WTC11 (cell line): ENCODE measurements around the gene NR1D1. TPM values are rescaled to one million over a fixed set of nuclear protein-coding genes. Genes with fewer than 3 reads are reported as not detected.

ENCODE experiments used
- ATAC-seq: fragments of 200-7000 bp; cut with Tn5 transposase; 2 replicates; pipeline ENCODE4 v1.10.0; 2021; ENCODE audit warnings: mild to moderate bottlenecking, moderate library complexity
- CTCF ChIA-PET: fragments of 300-600 bp; sonication (Branson Sonifier 250); formaldehyde crosslinking; loops from one replicate; lab custom pipeline; 2021; ENCODE audit warnings: antibody characterized with exemption; lab: Charles Lee
- POLR2A ChIA-PET: fragments of 350-600 bp; sonication (Branson Sonifier 250); formaldehyde crosslinking; loops from one replicate; lab custom pipeline; 2021; ENCODE audit warnings: antibody characterized with exemption; lab: Charles Lee
- DNase-seq: peaks from one replicate; pipeline ENCODE4 v3.0.0; 2021; ENCODE audit warnings: low spot score
- H3K27ac Mint-ChIP-seq: 2 replicates; pipeline ENCODE4 v1.8.0; 2021; ENCODE audit warnings: mixed read lengths
- H3K27me3 Mint-ChIP-seq: 2 replicates; pipeline ENCODE4 v1.8.0; 2021; ENCODE audit warnings: low read depth, mild to moderate bottlenecking, moderate library complexity, mixed read lengths
- H3K36me3 Mint-ChIP-seq: 2 replicates; pipeline ENCODE4 v1.8.0; 2021; ENCODE audit warnings: mixed read lengths
- H3K4me1 Mint-ChIP-seq: 2 replicates; pipeline ENCODE4 v1.8.0; 2022; ENCODE audit warnings: mixed read lengths
- H3K4me3 Mint-ChIP-seq: 2 replicates; pipeline ENCODE4 v1.8.0; 2021; ENCODE audit warnings: mild to moderate bottlenecking, moderate library complexity, mixed read lengths
- H3K9me3 Mint-ChIP-seq: 2 replicates; pipeline ENCODE4 v1.8.0; 2021; ENCODE audit warnings: mixed read lengths
- EMX1 ChIP-seq: fragments of 250-450 bp; sonication (Bioruptor Pico); IDR thresholded peaks from 2 replicates; pipeline ENCODE4 v1.8.0; 2021; ENCODE audit warnings: mild to moderate bottlenecking
- ESRRA ChIP-seq: sonication (generic); formaldehyde crosslinking; IDR thresholded peaks from 2 replicates; pipeline ENCODE4 v1.8.1; 2022; ENCODE audit warnings: mild to moderate bottlenecking, missing genetic modification reagents, borderline replicate concordance
- IRF2 ChIP-seq: sonication (generic); formaldehyde crosslinking; IDR thresholded peaks from 2 replicates; pipeline ENCODE4 v1.8.0; 2022; ENCODE audit warnings: low read depth, missing genetic modification reagents, borderline replicate concordance
- JAZF1 ChIP-seq: fragments of 250-450 bp; sonication (Bioruptor Pico); IDR thresholded peaks from 2 replicates; pipeline ENCODE4 v1.9.0; 2021; ENCODE audit warnings: moderate library complexity, mild to moderate bottlenecking, inconsistent platforms
- NR3C1 ChIP-seq: sonication (generic); formaldehyde crosslinking; conservative IDR thresholded peaks from 2 replicates; pipeline ENCODE4 v1.8.1; 2023; ENCODE audit warnings: low read depth, mild to moderate bottlenecking, missing genetic modification reagents
- OVOL2 ChIP-seq: fragments of 250-450 bp; sonication (Bioruptor Pico); IDR thresholded peaks from 2 replicates; pipeline ENCODE4 v1.9.0; 2021; ENCODE audit warnings: mild to moderate bottlenecking, borderline replicate concordance
- RELA ChIP-seq: sonication (generic); formaldehyde crosslinking; IDR thresholded peaks from 2 replicates; pipeline ENCODE4 v1.8.1; 2022; ENCODE audit warnings: missing genetic modification reagents, mild to moderate bottlenecking, borderline replicate concordance
- TP53 ChIP-seq: sonication (generic); formaldehyde crosslinking; IDR thresholded peaks from 2 replicates; pipeline ENCODE4 v1.8.1; 2023; ENCODE audit warnings: mild to moderate bottlenecking, missing genetic modification reagents
- total RNA-seq: library from RNA; stranded (reverse); gene quantifications from 3 replicates; pipeline ENCODE4 v1.2.3, GENCODE V29; 2021
- TF ChIP-seq, protein P1 (sequence below): sonication (generic); formaldehyde crosslinking; IDR thresholded peaks from 2 replicates; pipeline ENCODE4 v1.8.0; 2022; ENCODE audit warnings: mild to moderate bottlenecking, missing genetic modification reagents
- TF ChIP-seq, protein P2 (sequence below): fragments of 200-600 bp; IDR thresholded peaks from 2 replicates; pipeline ENCODE4 v1.8.0; 2022; ENCODE audit warnings: antibody characterized with exemption
- TF ChIP-seq, protein P3 (sequence below): sonication (generic); formaldehyde crosslinking; IDR thresholded peaks from 2 replicates; pipeline ENCODE4 v1.8.1; 2023; ENCODE audit warnings: mild to moderate bottlenecking, missing genetic modification reagents
- TF ChIP-seq, protein P4 (sequence below): sonication (generic); formaldehyde crosslinking; IDR thresholded peaks from 2 replicates; pipeline ENCODE4 v1.8.0; 2023; ENCODE audit warnings: missing genetic modification reagents, mild to moderate bottlenecking, borderline replicate concordance

Gene NR1D1
- total RNA-seq, 1 experiment from 2014 or later: 5.6 TPM

DNA sequence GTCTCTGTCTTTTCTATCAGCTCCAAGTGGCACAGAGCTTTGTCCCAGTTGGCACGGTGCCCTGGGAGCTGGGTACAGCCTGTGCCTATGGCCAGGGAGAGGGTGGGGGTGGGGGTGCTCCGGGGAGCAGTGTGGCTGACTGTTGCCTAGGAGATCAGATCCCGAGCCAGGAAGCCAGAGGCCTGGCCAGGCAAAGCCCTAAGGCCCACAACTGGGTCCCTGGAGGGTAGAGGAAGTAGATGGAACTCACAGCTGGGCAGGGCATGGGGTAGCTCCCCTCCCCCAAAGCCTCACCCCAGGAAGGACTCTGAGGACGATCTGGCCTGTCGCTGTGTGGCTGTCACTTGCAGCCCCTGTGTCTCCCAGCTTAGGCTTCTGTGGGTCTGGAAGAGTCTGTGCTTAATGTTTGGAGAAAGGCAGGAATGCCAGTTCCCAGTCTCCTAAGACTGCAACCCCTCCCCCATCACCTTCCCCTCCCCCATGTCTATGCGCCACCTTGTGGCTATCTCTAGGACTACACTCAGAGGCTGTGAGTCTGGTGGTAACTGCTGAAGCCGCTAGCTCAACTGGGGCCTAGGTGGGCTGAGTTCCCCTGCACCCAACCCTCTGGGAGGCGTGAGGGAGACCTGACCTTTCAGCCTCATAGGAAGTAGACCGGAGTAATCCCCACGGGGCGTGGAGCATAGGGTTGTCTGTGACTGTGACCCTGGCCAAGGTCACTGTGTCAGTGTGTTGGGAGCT, 25.0 kb downstream of the NR1D1 start (continued):
- TF ChIP-seq ESRRA (CRISPR knock-in tag): 0 out of 2 replicates have a peak, but pooled peaks have one; percentile 21
- TF ChIP-seq, protein P1, sequence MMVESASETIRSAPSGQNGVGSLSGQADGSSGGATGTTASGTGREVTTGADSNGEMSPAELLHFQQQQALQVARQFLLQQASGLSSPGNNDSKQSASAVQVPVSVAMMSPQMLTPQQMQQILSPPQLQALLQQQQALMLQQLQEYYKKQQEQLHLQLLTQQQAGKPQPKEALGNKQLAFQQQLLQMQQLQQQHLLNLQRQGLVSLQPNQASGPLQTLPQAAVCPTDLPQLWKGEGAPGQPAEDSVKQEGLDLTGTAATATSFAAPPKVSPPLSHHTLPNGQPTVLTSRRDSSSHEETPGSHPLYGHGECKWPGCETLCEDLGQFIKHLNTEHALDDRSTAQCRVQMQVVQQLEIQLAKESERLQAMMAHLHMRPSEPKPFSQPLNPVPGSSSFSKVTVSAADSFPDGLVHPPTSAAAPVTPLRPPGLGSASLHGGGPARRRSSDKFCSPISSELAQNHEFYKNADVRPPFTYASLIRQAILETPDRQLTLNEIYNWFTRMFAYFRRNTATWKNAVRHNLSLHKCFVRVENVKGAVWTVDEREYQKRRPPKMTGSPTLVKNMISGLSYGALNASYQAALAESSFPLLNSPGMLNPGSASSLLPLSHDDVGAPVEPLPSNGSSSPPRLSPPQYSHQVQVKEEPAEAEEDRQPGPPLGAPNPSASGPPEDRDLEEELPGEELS (CRISPR knock-in tag): no peak

DNA sequence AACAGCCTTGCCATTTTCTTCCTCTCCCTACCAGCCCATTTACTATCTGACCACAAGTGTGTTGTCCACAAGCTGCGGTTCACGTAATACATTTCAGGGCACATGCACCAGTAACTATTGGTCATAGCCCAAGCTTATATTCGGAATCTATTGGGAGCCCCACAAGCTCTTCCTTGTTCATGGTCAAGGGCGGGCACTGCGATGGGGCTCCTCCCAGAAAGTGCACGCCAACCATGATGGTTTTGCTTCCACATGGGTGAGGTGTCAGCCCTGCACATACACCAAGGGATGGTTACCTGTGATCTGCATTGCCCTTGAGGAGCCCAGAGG, 25.6 kb downstream of the NR1D1 start:
- H3K4me3 Mint-ChIP-seq: no peak overlapping the region
- H3K27ac Mint-ChIP-seq: no peak overlapping the region
- H3K36me3 Mint-ChIP-seq: no peaks in the 10 kb centered on the region
- no peak for TF ChIP-seq EMX1 (CRISPR knock-in tag)
- no peak for TF ChIP-seq OVOL2 (CRISPR knock-in tag)
- TF ChIP-seq, protein P2, sequence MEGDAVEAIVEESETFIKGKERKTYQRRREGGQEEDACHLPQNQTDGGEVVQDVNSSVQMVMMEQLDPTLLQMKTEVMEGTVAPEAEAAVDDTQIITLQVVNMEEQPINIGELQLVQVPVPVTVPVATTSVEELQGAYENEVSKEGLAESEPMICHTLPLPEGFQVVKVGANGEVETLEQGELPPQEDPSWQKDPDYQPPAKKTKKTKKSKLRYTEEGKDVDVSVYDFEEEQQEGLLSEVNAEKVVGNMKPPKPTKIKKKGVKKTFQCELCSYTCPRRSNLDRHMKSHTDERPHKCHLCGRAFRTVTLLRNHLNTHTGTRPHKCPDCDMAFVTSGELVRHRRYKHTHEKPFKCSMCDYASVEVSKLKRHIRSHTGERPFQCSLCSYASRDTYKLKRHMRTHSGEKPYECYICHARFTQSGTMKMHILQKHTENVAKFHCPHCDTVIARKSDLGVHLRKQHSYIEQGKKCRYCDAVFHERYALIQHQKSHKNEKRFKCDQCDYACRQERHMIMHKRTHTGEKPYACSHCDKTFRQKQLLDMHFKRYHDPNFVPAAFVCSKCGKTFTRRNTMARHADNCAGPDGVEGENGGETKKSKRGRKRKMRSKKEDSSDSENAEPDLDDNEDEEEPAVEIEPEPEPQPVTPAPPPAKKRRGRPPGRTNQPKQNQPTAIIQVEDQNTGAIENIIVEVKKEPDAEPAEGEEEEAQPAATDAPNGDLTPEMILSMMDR: no peak
- TF ChIP-seq, protein P3, sequence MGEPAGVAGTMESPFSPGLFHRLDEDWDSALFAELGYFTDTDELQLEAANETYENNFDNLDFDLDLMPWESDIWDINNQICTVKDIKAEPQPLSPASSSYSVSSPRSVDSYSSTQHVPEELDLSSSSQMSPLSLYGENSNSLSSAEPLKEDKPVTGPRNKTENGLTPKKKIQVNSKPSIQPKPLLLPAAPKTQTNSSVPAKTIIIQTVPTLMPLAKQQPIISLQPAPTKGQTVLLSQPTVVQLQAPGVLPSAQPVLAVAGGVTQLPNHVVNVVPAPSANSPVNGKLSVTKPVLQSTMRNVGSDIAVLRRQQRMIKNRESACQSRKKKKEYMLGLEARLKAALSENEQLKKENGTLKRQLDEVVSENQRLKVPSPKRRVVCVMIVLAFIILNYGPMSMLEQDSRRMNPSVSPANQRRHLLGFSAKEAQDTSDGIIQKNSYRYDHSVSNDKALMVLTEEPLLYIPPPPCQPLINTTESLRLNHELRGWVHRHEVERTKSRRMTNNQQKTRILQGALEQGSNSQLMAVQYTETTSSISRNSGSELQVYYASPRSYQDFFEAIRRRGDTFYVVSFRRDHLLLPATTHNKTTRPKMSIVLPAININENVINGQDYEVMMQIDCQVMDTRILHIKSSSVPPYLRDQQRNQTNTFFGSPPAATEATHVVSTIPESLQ (CRISPR knock-in tag): no peak
- TF ChIP-seq RELA (CRISPR knock-in tag): no peak
- no peak for TF ChIP-seq JAZF1
- no peak for TF ChIP-seq NR3C1 (CRISPR knock-in tag)
- no peak for TF ChIP-seq IRF2 (CRISPR knock-in tag)
- TF ChIP-seq, protein P4, sequence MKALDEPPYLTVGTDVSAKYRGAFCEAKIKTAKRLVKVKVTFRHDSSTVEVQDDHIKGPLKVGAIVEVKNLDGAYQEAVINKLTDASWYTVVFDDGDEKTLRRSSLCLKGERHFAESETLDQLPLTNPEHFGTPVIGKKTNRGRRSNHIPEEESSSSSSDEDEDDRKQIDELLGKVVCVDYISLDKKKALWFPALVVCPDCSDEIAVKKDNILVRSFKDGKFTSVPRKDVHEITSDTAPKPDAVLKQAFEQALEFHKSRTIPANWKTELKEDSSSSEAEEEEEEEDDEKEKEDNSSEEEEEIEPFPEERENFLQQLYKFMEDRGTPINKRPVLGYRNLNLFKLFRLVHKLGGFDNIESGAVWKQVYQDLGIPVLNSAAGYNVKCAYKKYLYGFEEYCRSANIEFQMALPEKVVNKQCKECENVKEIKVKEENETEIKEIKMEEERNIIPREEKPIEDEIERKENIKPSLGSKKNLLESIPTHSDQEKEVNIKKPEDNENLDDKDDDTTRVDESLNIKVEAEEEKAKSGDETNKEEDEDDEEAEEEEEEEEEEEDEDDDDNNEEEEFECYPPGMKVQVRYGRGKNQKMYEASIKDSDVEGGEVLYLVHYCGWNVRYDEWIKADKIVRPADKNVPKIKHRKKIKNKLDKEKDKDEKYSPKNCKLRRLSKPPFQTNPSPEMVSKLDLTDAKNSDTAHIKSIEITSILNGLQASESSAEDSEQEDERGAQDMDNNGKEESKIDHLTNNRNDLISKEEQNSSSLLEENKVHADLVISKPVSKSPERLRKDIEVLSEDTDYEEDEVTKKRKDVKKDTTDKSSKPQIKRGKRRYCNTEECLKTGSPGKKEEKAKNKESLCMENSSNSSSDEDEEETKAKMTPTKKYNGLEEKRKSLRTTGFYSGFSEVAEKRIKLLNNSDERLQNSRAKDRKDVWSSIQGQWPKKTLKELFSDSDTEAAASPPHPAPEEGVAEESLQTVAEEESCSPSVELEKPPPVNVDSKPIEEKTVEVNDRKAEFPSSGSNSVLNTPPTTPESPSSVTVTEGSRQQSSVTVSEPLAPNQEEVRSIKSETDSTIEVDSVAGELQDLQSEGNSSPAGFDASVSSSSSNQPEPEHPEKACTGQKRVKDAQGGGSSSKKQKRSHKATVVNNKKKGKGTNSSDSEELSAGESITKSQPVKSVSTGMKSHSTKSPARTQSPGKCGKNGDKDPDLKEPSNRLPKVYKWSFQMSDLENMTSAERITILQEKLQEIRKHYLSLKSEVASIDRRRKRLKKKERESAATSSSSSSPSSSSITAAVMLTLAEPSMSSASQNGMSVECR (CRISPR knock-in tag): no peak
- TF ChIP-seq TP53 (CRISPR knock-in tag): no peak
- TF ChIP-seq, all 79 proteins: peak for 0
- POLR2A ChIA-PET: interaction anchor here (0.6 to 2.8 kb wide), 12 partner anchors 10 to 94 kb away, joined by 3 to 9 read pairs (median 3); partner anchors contain the start of genes MED24 and PSMD3
- DNase-seq: no peak
- Mint-ChIP-seq H3K27me3 (no peaks in the 10 kb centered on the region), H3K9me3 (no peaks in the 10 kb centered on the region), H3K4me1 (peaks cover 52% of the 10 kb centered on the region)
- no peak for ATAC-seq
- CTCF ChIA-PET: interaction anchor here (0.6 to 7.3 kb wide), 40 partner anchors 10 to 242 kb away, joined by 3 to 252 read pairs (median 8); partner anchors contain the start of genes CASC3, CSF3, MED24 and NR1D1
